ENCODE measurements around the gene MUCL1.

MUCL1 gene

GRCh38 chr12:54865683-54866324 lies 11.5 kb downstream of the MUCL1 start:
- TF ChIP-seq ZNF354C (tag by site-specific recombination; IDR thresholded peaks at IDR 0.05; ENCODE audit: borderline replicate concordance, low read depth) (no peak), ZBTB48 (tag by site-specific recombination; IDR thresholded peaks at IDR 0.05) (no peak), ZBTB7A (tag by site-specific recombination; IDR thresholded peaks at IDR 0.05; ENCODE audit: low read depth) (no peak), TCF7L2 (IDR thresholded peaks at IDR 0.05; ENCODE audit: borderline replicate concordance, low read depth, low read length) (no peak), ZNF610 (tag by site-specific recombination; IDR thresholded peaks at IDR 0.05; ENCODE audit: borderline replicate concordance) (no peak), ZNF664 (tag by site-specific recombination; IDR thresholded peaks at IDR 0.05) (no peak), ZNF121 (tag by site-specific recombination; IDR thresholded peaks at IDR 0.05) (no peak)
- TF ChIP-seq, protein P1, sequence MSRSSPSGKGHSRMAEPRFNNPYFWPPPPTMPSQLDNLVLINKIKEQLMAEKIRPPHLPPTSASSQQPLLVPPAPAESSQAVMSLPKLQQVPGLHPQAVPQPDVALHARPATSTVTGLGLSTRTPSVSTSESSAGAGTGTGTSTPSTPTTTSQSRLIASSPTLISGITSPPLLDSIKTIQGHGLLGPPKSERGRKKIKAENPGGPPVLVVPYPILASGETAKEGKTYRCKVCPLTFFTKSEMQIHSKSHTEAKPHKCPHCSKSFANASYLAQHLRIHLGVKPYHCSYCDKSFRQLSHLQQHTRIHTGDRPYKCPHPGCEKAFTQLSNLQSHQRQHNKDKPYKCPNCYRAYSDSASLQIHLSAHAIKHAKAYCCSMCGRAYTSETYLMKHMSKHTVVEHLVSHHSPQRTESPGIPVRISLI (tag by site-specific recombination; IDR thresholded peaks at IDR 0.05), result no peak
- CTCF ChIA-PET, result no interaction called here
- H3K4me3 ChIP-seq (ENCODE audit: low read depth, low read length), result no peak overlapping the region
- H3K9me3 ChIP-seq (ENCODE audit: control insufficient read depth, insufficient read depth, low read depth, low read length), result no peaks in the 10 kb centered on the region
- H3K4me1 ChIP-seq (ENCODE audit: control insufficient read depth, insufficient read depth, low read length), result no peaks in the 10 kb centered on the region
- POLR2A ChIA-PET, result no interaction called here
- H3K27ac ChIP-seq (ENCODE audit: extremely low read depth, low read depth, low read length), result no peak overlapping the region
- H3K36me3 ChIP-seq (ENCODE audit: control insufficient read depth in 2 of 2, insufficient read depth in 1 of 2, low read length in 2 of 2), result no peaks in the 10 kb centered on the region

DNA sequence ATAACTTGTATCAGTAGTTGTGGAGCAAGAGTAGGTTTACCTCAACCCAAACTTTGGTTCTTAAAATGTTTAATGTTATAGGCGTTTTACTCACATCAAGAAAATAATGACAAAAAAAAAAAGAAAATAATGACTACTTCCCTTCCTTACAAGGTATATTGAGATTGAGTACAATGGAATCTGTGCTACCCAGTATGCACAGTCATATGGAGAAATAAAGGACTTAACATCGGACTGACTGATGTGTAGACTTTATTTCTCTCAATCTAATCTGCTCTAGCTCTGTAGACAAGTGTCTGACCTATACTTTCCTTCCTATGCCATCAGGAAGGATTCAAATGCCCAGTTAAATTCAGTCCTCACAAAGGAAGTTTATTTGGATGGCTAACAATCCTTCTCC lies 14.4 kb downstream of the MUCL1 start:
- no peaks in the 10 kb centered on the region for H3K4me1 ChIP-seq (ENCODE audit: control insufficient read depth, insufficient read depth, low read length)
- no peaks in the 10 kb centered on the region for H3K9me3 ChIP-seq (ENCODE audit: control insufficient read depth, insufficient read depth, low read depth, low read length)
- ChIA-PET POLR2A (no interaction called here), CTCF (interaction anchor here (0.6 to 1.2 kb wide), 2 partner anchors 15 to 270 kb away, joined by 3 to 4 read pairs; partner anchors contain the start of gene MUCL1)
- no peaks in the 10 kb centered on the region for H3K36me3 ChIP-seq (ENCODE audit: control insufficient read depth in 2 of 2, insufficient read depth in 1 of 2, low read length in 2 of 2)
- TF ChIP-seq ZNF391 (tag by site-specific recombination; IDR thresholded peaks at IDR 0.05; ENCODE audit: borderline replicate concordance, low read depth) (no peak), MYNN (tag by site-specific recombination; IDR thresholded peaks at IDR 0.05; ENCODE audit: borderline replicate concordance) (no peak)
- no peak overlapping the region for H3K27ac ChIP-seq (ENCODE audit: extremely low read depth, low read depth, low read length)
- no peak overlapping the region for H3K4me3 ChIP-seq (ENCODE audit: low read depth, low read length)

DNA sequence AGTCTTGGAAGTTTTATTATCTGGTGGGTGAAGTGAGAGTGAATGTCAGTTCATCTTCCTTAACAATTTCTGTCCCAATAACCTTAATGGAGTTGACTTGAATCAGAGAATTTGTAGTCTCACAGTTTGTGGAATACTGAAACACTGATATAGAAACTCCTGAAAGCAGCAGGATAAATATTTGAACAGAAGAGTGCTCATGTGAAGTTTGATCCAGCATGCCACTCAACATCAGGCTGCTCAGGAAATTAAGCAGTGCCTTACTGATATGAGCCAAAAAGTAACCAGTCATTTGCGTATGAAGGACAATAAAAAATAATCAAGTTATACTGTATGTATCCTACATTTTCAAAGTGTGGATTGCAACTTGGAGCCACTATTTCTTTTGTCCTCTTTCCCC lies 15.7 kb downstream of the MUCL1 start:
- Histone ChIP-seq H3K36me3 (ENCODE audit: control insufficient read depth in 2 of 2, insufficient read depth in 1 of 2, low read length in 2 of 2) (no peaks in the 10 kb centered on the region), H3K4me1 (ENCODE audit: control insufficient read depth, insufficient read depth, low read length) (no peaks in the 10 kb centered on the region), H3K9me3 (ENCODE audit: control insufficient read depth, insufficient read depth, low read depth, low read length) (no peaks in the 10 kb centered on the region), H3K27ac (ENCODE audit: extremely low read depth, low read depth, low read length) (no peak overlapping the region), H3K4me3 (ENCODE audit: low read depth, low read length) (no peak overlapping the region)
- no peak for TF ChIP-seq SETDB1 (IDR thresholded peaks at IDR 0.05; ENCODE audit: insufficient read length, low read length)
- TF ChIP-seq ZFHX2 (tag by site-specific recombination; conservative IDR thresholded peaks at IDR 0.05), result no peak
- no peak for TF ChIP-seq ZNF37A (tag by site-specific recombination; IDR thresholded peaks at IDR 0.05)
- TF ChIP-seq ZBTB17 (tag by site-specific recombination; IDR thresholded peaks at IDR 0.05), result no peak
- POLR2A ChIA-PET, result no interaction called here
- CTCF ChIA-PET, result interaction anchor here (0.9 to 1.2 kb wide), 2 partner anchors 10 to 16 kb away, joined by 4 read pairs; partner anchors contain the start of gene MUCL1

DNA sequence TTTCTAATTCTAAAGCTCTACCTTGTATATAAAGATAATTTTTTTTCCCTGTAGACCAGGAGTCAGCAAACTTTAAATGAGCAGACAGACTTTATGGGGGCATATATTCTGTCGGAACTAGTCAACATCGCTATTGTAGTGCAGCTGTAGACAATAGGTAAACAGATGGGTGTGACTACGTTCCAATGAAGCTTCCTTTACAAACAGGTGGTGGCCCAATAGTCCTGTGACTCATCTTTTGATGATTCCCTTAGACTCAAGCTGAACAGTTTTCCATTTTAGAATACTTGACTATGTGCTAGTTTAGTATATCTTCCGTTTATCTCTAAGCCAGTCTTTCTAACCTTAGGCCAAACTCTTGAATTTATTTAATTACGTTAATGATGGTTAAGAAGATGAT lies 16.3 kb downstream of the MUCL1 start:
- TF ChIP-seq, protein P2, sequence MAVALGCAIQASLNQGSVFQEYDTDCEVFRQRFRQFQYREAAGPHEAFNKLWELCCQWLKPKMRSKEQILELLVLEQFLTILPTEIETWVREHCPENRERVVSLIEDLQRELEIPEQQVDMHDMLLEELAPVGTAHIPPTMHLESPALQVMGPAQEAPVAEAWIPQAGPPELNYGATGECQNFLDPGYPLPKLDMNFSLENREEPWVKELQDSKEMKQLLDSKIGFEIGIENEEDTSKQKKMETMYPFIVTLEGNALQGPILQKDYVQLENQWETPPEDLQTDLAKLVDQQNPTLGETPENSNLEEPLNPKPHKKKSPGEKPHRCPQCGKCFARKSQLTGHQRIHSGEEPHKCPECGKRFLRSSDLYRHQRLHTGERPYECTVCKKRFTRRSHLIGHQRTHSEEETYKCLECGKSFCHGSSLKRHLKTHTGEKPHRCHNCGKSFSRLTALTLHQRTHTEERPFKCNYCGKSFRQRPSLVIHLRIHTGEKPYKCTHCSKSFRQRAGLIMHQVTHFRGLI (tag by site-specific recombination; IDR thresholded peaks at IDR 0.05), result no peak
- TF ChIP-seq ZNF660 (tag by site-specific recombination; IDR thresholded peaks at IDR 0.05) (no peak), ZNF354C (tag by site-specific recombination; IDR thresholded peaks at IDR 0.05; ENCODE audit: borderline replicate concordance, low read depth) (no peak), GLIS2 (tag by site-specific recombination; IDR thresholded peaks at IDR 0.05) (no peak)
- TF ChIP-seq, protein P3, sequence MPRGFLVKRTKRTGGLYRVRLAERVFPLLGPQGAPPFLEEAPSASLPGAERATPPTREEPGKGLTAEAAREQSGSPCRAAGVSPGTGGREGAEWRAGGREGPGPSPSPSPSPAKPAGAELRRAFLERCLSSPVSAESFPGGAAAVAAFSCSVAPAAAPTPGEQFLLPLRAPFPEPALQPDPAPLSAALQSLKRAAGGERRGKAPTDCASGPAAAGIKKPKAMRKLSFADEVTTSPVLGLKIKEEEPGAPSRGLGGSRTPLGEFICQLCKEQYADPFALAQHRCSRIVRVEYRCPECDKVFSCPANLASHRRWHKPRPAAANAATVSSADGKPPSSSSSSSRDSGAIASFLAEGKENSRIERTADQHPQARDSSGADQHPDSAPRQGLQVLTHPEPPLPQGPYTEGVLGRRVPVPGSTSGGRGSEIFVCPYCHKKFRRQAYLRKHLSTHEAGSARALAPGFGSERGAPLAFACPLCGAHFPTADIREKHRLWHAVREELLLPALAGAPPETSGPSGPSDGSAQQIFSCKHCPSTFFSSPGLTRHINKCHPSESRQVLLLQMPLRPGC (tag by site-specific recombination; IDR thresholded peaks at IDR 0.05), result no peak
- Histone ChIP-seq H3K27ac (ENCODE audit: extremely low read depth, low read depth, low read length) (no peak overlapping the region), H3K4me1 (ENCODE audit: control insufficient read depth, insufficient read depth, low read length) (no peaks in the 10 kb centered on the region), H3K36me3 (ENCODE audit: control insufficient read depth in 2 of 2, insufficient read depth in 1 of 2, low read length in 2 of 2) (no peaks in the 10 kb centered on the region), H3K4me3 (ENCODE audit: low read depth, low read length) (no peak overlapping the region), H3K9me3 (ENCODE audit: control insufficient read depth, insufficient read depth, low read depth, low read length) (no peaks in the 10 kb centered on the region)
- POLR2A ChIA-PET, result no interaction called here
- CTCF ChIA-PET, result no interaction called here
